ENCODE data around the gene UCN.

GRCh38 chr2:27298391-27299080 lies 9.7 kb downstream of the UCN start:
- TF ChIP-seq ZNF174 (tag by site-specific recombination; IDR thresholded peaks at IDR 0.05) (no peak), ZNF530 (tag by site-specific recombination; IDR thresholded peaks at IDR 0.05; ENCODE audit: low read depth) (no peak), CTCF (tag by site-specific recombination; IDR thresholded peaks at IDR 0.05) (no peak), YY1 (tag by site-specific recombination; IDR thresholded peaks at IDR 0.05) (no peak), ZNF138 (tag by site-specific recombination; IDR thresholded peaks at IDR 0.05; ENCODE audit: borderline replicate concordance) (no peak), HOXA7 (CRISPR knock-in tag; IDR thresholded peaks at IDR 0.05; ENCODE audit: borderline replicate concordance) (no peak), ZNF26 (tag by site-specific recombination; IDR thresholded peaks at IDR 0.05) (no peak), PBX3 (CRISPR knock-in tag; IDR thresholded peaks at IDR 0.05) (no peak), ZNF324 (tag by site-specific recombination; IDR thresholded peaks at IDR 0.05) (no peak), ZNF112 (tag by site-specific recombination; IDR thresholded peaks at IDR 0.05) (no peak), ZSCAN16 (tag by site-specific recombination; IDR thresholded peaks at IDR 0.05) (no peak), ZNF10 (tag by site-specific recombination; IDR thresholded peaks at IDR 0.05) (no peak)

Measured in HEK293 (cell line).